Measurements from ENCODE around the gene SLC16A12.

The SLC16A12 gene

GRCh38 chr10:89535171-89536012, at the start of gene SLC16A12:
Gene SLC16A12, minus strand, starts transcription at chr10:89535594. Its CDS starts 73,016 bp downstream, at chr10:89462578.
- H3K4me3 ChIP-seq (ENCODE audit: low read length) = peak within 1 kb of the TSS; percentile 24
- H3K4me1 ChIP-seq (ENCODE audit: insufficient read depth, low read length) = peaks cover 14% of the 10 kb centered on the region
- H3K36me3 ChIP-seq (ENCODE audit: insufficient read depth, low read length) = no peaks in the 10 kb centered on the region
- H2AFZ ChIP-seq (ENCODE audit: low read depth, low read length) = no peak within 1 kb of the TSS
- H3K9me3 ChIP-seq (ENCODE audit: low read length) = peaks cover 4% of the 10 kb centered on the region
- H3K27me3 ChIP-seq (ENCODE audit: insufficient read depth, low read length) = peaks cover 48% of the 10 kb centered on the region

- H3K4me1 ChIP-seq (ENCODE audit: insufficient read depth, low read length) = no peaks in the 10 kb centered on the region
- no peak overlapping the region for H2AFZ ChIP-seq (ENCODE audit: low read depth, low read length)
- H3K9me3 ChIP-seq (ENCODE audit: low read length) = no peaks in the 10 kb centered on the region
- H3K4me3 ChIP-seq (ENCODE audit: low read length) = no peak overlapping the region
- no peaks in the 10 kb centered on the region for H3K27me3 ChIP-seq (ENCODE audit: insufficient read depth, low read length)
- H3K36me3 ChIP-seq (ENCODE audit: insufficient read depth, low read length) = peaks cover 4% of the 10 kb centered on the region
Measured at GRCh38 chr10:89582022-89582421, 46.6 kb upstream of the SLC16A12 start.

- Histone ChIP-seq H3K9me3 (ENCODE audit: low read length) (no peaks in the 10 kb centered on the region), H3K4me1 (ENCODE audit: insufficient read depth, low read length) (no peaks in the 10 kb centered on the region), H3K27me3 (ENCODE audit: insufficient read depth, low read length) (no peaks in the 10 kb centered on the region), H3K4me3 (ENCODE audit: low read length) (no peak overlapping the region), H2AFZ (ENCODE audit: low read depth, low read length) (no peak overlapping the region), H3K36me3 (ENCODE audit: insufficient read depth, low read length) (peaks cover 3% of the 10 kb centered on the region)
Measured at GRCh38 chr10:89580243-89580642, 44.8 kb upstream of the SLC16A12 start.

- Histone ChIP-seq H3K27me3 (ENCODE audit: insufficient read depth, low read length) (no peaks in the 10 kb centered on the region), H3K9me3 (ENCODE audit: low read length) (no peaks in the 10 kb centered on the region), H3K36me3 (ENCODE audit: insufficient read depth, low read length) (no peaks in the 10 kb centered on the region), H3K4me1 (ENCODE audit: insufficient read depth, low read length) (no peaks in the 10 kb centered on the region), H2AFZ (ENCODE audit: low read depth, low read length) (no peak overlapping the region), H3K4me3 (ENCODE audit: low read length) (no peak overlapping the region)
Measured at GRCh38 chr10:89576696-89577095, 41.3 kb upstream of the SLC16A12 start.

- Histone ChIP-seq H3K4me3 (ENCODE audit: low read length) (no peak overlapping the region), H3K36me3 (ENCODE audit: insufficient read depth, low read length) (no peaks in the 10 kb centered on the region), H3K4me1 (ENCODE audit: insufficient read depth, low read length) (no peaks in the 10 kb centered on the region), H3K9me3 (ENCODE audit: low read length) (no peaks in the 10 kb centered on the region), H3K27me3 (ENCODE audit: insufficient read depth, low read length) (no peaks in the 10 kb centered on the region), H2AFZ (ENCODE audit: low read depth, low read length) (no peak overlapping the region)
Measured at GRCh38 chr10:89576022-89576421, 40.6 kb upstream of the SLC16A12 start.

GRCh38 chr10:89575031-89575430, 39.6 kb upstream of the SLC16A12 start:
- no peaks in the 10 kb centered on the region for H3K36me3 ChIP-seq (ENCODE audit: insufficient read depth, low read length)
- H3K4me1 ChIP-seq (ENCODE audit: insufficient read depth, low read length) = no peaks in the 10 kb centered on the region
- no peaks in the 10 kb centered on the region for H3K27me3 ChIP-seq (ENCODE audit: insufficient read depth, low read length)
- no peak overlapping the region for H3K4me3 ChIP-seq (ENCODE audit: low read length)
- no peak overlapping the region for H2AFZ ChIP-seq (ENCODE audit: low read depth, low read length)
- no peaks in the 10 kb centered on the region for H3K9me3 ChIP-seq (ENCODE audit: low read length)

GRCh38 chr10:89574368-89574767, 39.0 kb upstream of the SLC16A12 start:
- no peaks in the 10 kb centered on the region for H3K36me3 ChIP-seq (ENCODE audit: insufficient read depth, low read length)
- H3K27me3 ChIP-seq (ENCODE audit: insufficient read depth, low read length) = no peaks in the 10 kb centered on the region
- no peaks in the 10 kb centered on the region for H3K4me1 ChIP-seq (ENCODE audit: insufficient read depth, low read length)
- no peak overlapping the region for H2AFZ ChIP-seq (ENCODE audit: low read depth, low read length)
- no peak overlapping the region for H3K4me3 ChIP-seq (ENCODE audit: low read length)
- H3K9me3 ChIP-seq (ENCODE audit: low read length) = no peaks in the 10 kb centered on the region

- H3K9me3 ChIP-seq (ENCODE audit: low read length) = no peaks in the 10 kb centered on the region
- H3K36me3 ChIP-seq (ENCODE audit: insufficient read depth, low read length) = no peaks in the 10 kb centered on the region
- H3K4me1 ChIP-seq (ENCODE audit: insufficient read depth, low read length) = no peaks in the 10 kb centered on the region
- H3K27me3 ChIP-seq (ENCODE audit: insufficient read depth, low read length) = peaks cover 6% of the 10 kb centered on the region
- H2AFZ ChIP-seq (ENCODE audit: low read depth, low read length) = no peak overlapping the region
- H3K4me3 ChIP-seq (ENCODE audit: low read length) = no peak overlapping the region
Measured at GRCh38 chr10:89567576-89568245, 32.3 kb upstream of the SLC16A12 start.

- no peak overlapping the region for H2AFZ ChIP-seq (ENCODE audit: low read depth, low read length)
- no peaks in the 10 kb centered on the region for H3K9me3 ChIP-seq (ENCODE audit: low read length)
- H3K27me3 ChIP-seq (ENCODE audit: insufficient read depth, low read length) = peaks cover 9% of the 10 kb centered on the region
- no peak overlapping the region for H3K4me3 ChIP-seq (ENCODE audit: low read length)
- H3K4me1 ChIP-seq (ENCODE audit: insufficient read depth, low read length) = no peaks in the 10 kb centered on the region
- no peaks in the 10 kb centered on the region for H3K36me3 ChIP-seq (ENCODE audit: insufficient read depth, low read length)
Measured at GRCh38 chr10:89566992-89567391, 31.6 kb upstream of the SLC16A12 start.

GRCh38 chr10:89566095-89566950, 30.9 kb upstream of the SLC16A12 start:
- H3K27me3 ChIP-seq (ENCODE audit: insufficient read depth, low read length) = peaks cover 14% of the 10 kb centered on the region
- no peaks in the 10 kb centered on the region for H3K36me3 ChIP-seq (ENCODE audit: insufficient read depth, low read length)
- no peak overlapping the region for H3K4me3 ChIP-seq (ENCODE audit: low read length)

GRCh38 chr10:89565180-89565579, 29.8 kb upstream of the SLC16A12 start:
- Histone ChIP-seq H3K36me3 (ENCODE audit: insufficient read depth, low read length) (no peaks in the 10 kb centered on the region), H3K9me3 (ENCODE audit: low read length) (no peaks in the 10 kb centered on the region), H3K4me1 (ENCODE audit: insufficient read depth, low read length) (no peaks in the 10 kb centered on the region), H3K27me3 (ENCODE audit: insufficient read depth, low read length) (peaks cover 14% of the 10 kb centered on the region), H2AFZ (ENCODE audit: low read depth, low read length) (no peak overlapping the region), H3K4me3 (ENCODE audit: low read length) (no peak overlapping the region)

More at GRCh38 chr10:89566095-89566950, 30.9 kb upstream of the SLC16A12 start:
- H3K4me1 ChIP-seq (ENCODE audit: insufficient read depth, low read length) = no peaks in the 10 kb centered on the region
- no peaks in the 10 kb centered on the region for H3K9me3 ChIP-seq (ENCODE audit: low read length)
- no peak overlapping the region for H2AFZ ChIP-seq (ENCODE audit: low read depth, low read length)

- Histone ChIP-seq H3K36me3 (ENCODE audit: insufficient read depth, low read length) (no peaks in the 10 kb centered on the region), H3K9me3 (ENCODE audit: low read length) (no peaks in the 10 kb centered on the region), H3K27me3 (ENCODE audit: insufficient read depth, low read length) (peaks cover 11% of the 10 kb centered on the region), H3K4me1 (ENCODE audit: insufficient read depth, low read length) (no peaks in the 10 kb centered on the region), H3K4me3 (ENCODE audit: low read length) (no peak overlapping the region), H2AFZ (ENCODE audit: low read depth, low read length) (no peak overlapping the region)
Measured at GRCh38 chr10:89563861-89564478, 28.6 kb upstream of the SLC16A12 start.
